ACHN (cell line): Measurements from ENCODE around the gene TREML2.
"Not testable (repeated sequence)": the region's sequence is repeated elsewhere in the genome, so short reads cannot be mapped to it uniquely, and the experiment has no call there.

ENCODE experiments used
- DNase-seq: peaks from one replicate; pipeline ENCODE4 v3.0.0-alpha.2; 2015
- in situ Hi-C: cut with HindIII; loops from 2 replicates; pipeline ENCODE4 v1.10.0; 2017; ENCODE audit warnings: low sequenced_read_pairs, low pct_ligation_motif_present, low pct_unique_long_range_greater_than_20kb

The TREML2 gene

GRCh38 chr6:41200901-41201763 is at the start of gene TREML2:
Gene TREML2, minus strand, starts transcription at chr6:41201149. Its CDS starts 141 bp downstream, at chr6:41201008.
- DNase-seq = no peak
- in situ Hi-C loops = no loop called here

- in situ Hi-C loops = no loop called here
Observed at GRCh38 chr6:41247882-41248705, 47.1 kb upstream of the TREML2 start.

GRCh38 chr6:41247288-41247865 is 46.4 kb upstream of the TREML2 start:
- in situ Hi-C loops = no loop called here
- no peak for DNase-seq

More at GRCh38 chr6:41247882-41248705, 47.1 kb upstream of the TREML2 start:
- no peak for DNase-seq

GRCh38 chr6:41246529-41246928 is 45.6 kb upstream of the TREML2 start:
- DNase-seq, in situ Hi-C loops: not testable (repeated sequence)

GRCh38 chr6:41239467-41240159 is 38.7 kb upstream of the TREML2 start:
- in situ Hi-C loops = no loop called here

GRCh38 chr6:41237128-41237527 is 36.2 kb upstream of the TREML2 start:
- DNase-seq = no peak

More at GRCh38 chr6:41239467-41240159, 38.7 kb upstream of the TREML2 start:
- DNase-seq = no peak

GRCh38 chr6:41236276-41236675 is 35.3 kb upstream of the TREML2 start:
- in situ Hi-C loops = no loop called here
- no peak for DNase-seq

More at GRCh38 chr6:41237128-41237527, 36.2 kb upstream of the TREML2 start:
- in situ Hi-C loops = no loop called here

GRCh38 chr6:41232667-41233066 is 31.7 kb upstream of the TREML2 start:
- in situ Hi-C loops = no loop called here
- no peak for DNase-seq

- DNase-seq = no peak
- in situ Hi-C loops = no loop called here
Observed at GRCh38 chr6:41231246-41231645, 30.3 kb upstream of the TREML2 start.

GRCh38 chr6:41229721-41230120 is 28.8 kb upstream of the TREML2 start:
- DNase-seq = no peak

GRCh38 chr6:41228616-41229015 is 27.7 kb upstream of the TREML2 start:
- in situ Hi-C loops = no loop called here
- no peak for DNase-seq

More at GRCh38 chr6:41229721-41230120, 28.8 kb upstream of the TREML2 start:
- in situ Hi-C loops = no loop called here

- in situ Hi-C loops = no loop called here
Observed at GRCh38 chr6:41228096-41228495, 27.1 kb upstream of the TREML2 start, which contains the start of gene TREML4. Gene TREML4, plus strand, starts transcription at chr6:41228349. Its CDS starts 79 bp downstream, at chr6:41228428.

GRCh38 chr6:41226752-41227151 is 25.8 kb upstream of the TREML2 start:
- no peak for DNase-seq
- in situ Hi-C loops = no loop called here

More at GRCh38 chr6:41228096-41228495, 27.1 kb upstream of the TREML2 start, which contains the start of gene TREML4:
- no peak for DNase-seq

GRCh38 chr6:41224800-41225199 is 23.9 kb upstream of the TREML2 start:
- DNase-seq = no peak
- in situ Hi-C loops = no loop called here

- no peak for DNase-seq
- in situ Hi-C loops = no loop called here
Observed at GRCh38 chr6:41222513-41222912, 21.6 kb upstream of the TREML2 start.

- in situ Hi-C loops = no loop called here
- DNase-seq = no peak
Observed at GRCh38 chr6:41222045-41222444, 21.1 kb upstream of the TREML2 start.

GRCh38 chr6:41216616-41217015 is 15.7 kb upstream of the TREML2 start:
- in situ Hi-C loops = no loop called here
- DNase-seq = no peak

GRCh38 chr6:41215777-41216176 is 14.8 kb upstream of the TREML2 start:
- DNase-seq = no peak
- in situ Hi-C loops = no loop called here
